Mesothelial cell of epicardium (in vitro differentiated cells): ENCODE data around the gene LIN28B. TPM values are rescaled to one million over a fixed set of nuclear protein-coding genes. Genes with fewer than 3 reads are reported as not detected.

Experiments
- DNase-seq, 2 experiments: peaks; one replicate each; pipeline ENCODE4 v3.0.0; 2021; ENCODE audit warnings: low spot score in 2 of 2; ENCODE audit not compliant: unreplicated experiment in 2 of 2
- H3K27ac Mint-ChIP-seq: 2 replicates; pipeline ENCODE4 v1.8.0; 2021; ENCODE audit warnings: mixed read lengths
- H3K27me3 Mint-ChIP-seq: 2 replicates; pipeline ENCODE4 v1.8.0; 2021; ENCODE audit warnings: low read depth, mixed read lengths
- H3K36me3 Mint-ChIP-seq: 2 replicates; pipeline ENCODE4 v1.8.0; 2021; ENCODE audit warnings: mixed read lengths
- H3K4me1 Mint-ChIP-seq: 2 replicates; pipeline ENCODE4 v1.8.0; 2021; ENCODE audit warnings: mixed read lengths
- H3K4me3 Mint-ChIP-seq: 2 replicates; pipeline ENCODE4 v1.8.0; 2021; ENCODE audit warnings: mild to moderate bottlenecking, moderate library complexity, mixed read lengths
- H3K9me3 Mint-ChIP-seq: 2 replicates; pipeline ENCODE4 v1.8.0; 2021; ENCODE audit warnings: mixed read lengths
- CTCF ChIP-seq: fragments of 200-600 bp; sonication (generic); IDR thresholded peaks from one replicate; pipeline ENCODE4 v1.5.0; 2021; ENCODE audit warnings: antibody characterized with exemption; ENCODE audit not compliant: unreplicated experiment
- total RNA-seq: library from RNA; stranded (reverse); gene quantifications from 3 replicates; pipeline ENCODE4 v1.2.1, GENCODE V29; 2021

The LIN28B gene
- total RNA-seq, 1 donor from 2014 or later = 19.3 TPM

- H3K27ac Mint-ChIP-seq = no peak overlapping the region
- peaks cover 31% of the 10 kb centered on the region for H3K9me3 Mint-ChIP-seq
- no peak for TF ChIP-seq CTCF
- peaks cover 32% of the 10 kb centered on the region for H3K36me3 Mint-ChIP-seq
- no peaks in the 10 kb centered on the region for H3K27me3 Mint-ChIP-seq
- H3K4me1 Mint-ChIP-seq = peaks cover 24% of the 10 kb centered on the region
- no peak for DNase-seq
- no peak overlapping the region for H3K4me3 Mint-ChIP-seq
These were observed 100.3 kb downstream of the LIN28B start for GRCh38 chr6:105057160-105057559.

DNA sequence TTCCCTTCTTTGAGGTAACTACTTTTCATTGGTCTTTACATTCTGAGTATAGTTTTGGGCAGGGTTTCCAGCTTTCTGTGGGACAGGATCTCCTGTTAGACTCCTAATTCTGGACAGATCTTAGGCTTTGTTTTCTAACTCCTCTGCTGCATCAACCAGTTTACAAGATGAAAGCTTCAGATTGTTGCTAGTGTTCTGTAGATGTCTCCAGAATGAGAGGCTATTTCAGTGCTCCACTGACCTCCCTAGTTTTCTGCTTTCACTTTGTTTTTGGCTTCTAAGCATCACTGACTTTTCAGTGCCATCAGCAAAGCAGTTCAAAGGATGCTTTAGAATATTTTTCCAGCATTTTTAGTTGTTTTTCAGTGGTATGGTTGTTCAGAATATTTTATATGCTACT lies 101.4 kb downstream of the LIN28B start:
- TF ChIP-seq CTCF = no peak
- Mint-ChIP-seq H3K27ac (peak overlapping the region; percentile 91), H3K4me1 (peaks cover 24% of the 10 kb centered on the region), H3K4me3 (no peak overlapping the region), H3K9me3 (peaks cover 27% of the 10 kb centered on the region), H3K27me3 (no peaks in the 10 kb centered on the region), H3K36me3 (peaks cover 31% of the 10 kb centered on the region)
- DNase-seq = no peak

GRCh38 chr6:105058846-105059245 lies 101.9 kb downstream of the LIN28B start:
- TF ChIP-seq CTCF = no peak
- Mint-ChIP-seq H3K27me3 (no peaks in the 10 kb centered on the region), H3K36me3 (peaks cover 29% of the 10 kb centered on the region), H3K9me3 (peaks cover 24% of the 10 kb centered on the region), H3K4me1 (peaks cover 24% of the 10 kb centered on the region), H3K27ac (peak overlapping the region; percentile 83), H3K4me3 (no peak overlapping the region)
- no peak for DNase-seq

DNA sequence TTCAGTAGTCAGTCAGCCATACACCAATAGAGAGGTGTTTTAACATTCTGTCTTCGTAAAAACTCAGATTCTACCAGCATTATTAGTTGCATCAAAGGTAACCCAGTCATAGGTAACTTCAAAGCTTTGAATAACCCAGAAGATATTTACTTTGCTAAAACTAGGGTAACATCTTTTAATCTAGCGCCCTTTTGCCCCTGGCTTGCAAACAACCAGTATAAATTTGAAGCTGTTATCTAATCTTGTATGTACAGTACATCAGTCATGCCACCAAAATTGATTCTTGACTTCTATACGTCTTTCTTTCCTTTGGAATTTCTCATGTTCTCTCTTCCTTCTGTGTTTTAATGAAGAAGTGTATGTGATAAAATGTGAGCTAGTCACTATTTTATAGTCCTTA lies 109.3 kb downstream of the LIN28B start:
- DNase-seq = no peak
- no peak for TF ChIP-seq CTCF
- H3K36me3 Mint-ChIP-seq = peaks cover 9% of the 10 kb centered on the region

DNA sequence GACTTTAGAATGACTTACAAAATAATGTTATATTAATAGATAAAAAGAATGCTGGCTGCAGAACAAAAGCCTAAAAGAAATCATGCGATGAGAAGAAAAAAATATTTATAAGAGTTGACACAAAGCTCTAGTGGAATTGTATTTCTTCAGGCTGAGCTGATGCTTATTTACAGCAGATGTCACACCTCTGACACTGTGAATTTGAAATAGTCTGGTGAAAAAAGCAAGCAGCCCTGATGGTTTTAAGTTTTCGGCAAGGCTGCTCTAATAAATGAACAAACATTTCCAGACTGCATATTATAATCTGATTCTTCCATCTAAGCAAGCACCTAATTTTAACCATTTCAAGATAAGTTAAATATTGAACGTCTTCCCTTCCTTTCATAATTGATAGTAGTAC lies 109.9 kb downstream of the LIN28B start:
- Mint-ChIP-seq H3K27ac (peak overlapping the region; percentile 77), H3K36me3 (peaks cover 9% of the 10 kb centered on the region), H3K9me3 (peaks cover 11% of the 10 kb centered on the region), H3K27me3 (no peaks in the 10 kb centered on the region), H3K4me3 (no peak overlapping the region), H3K4me1 (peaks cover 53% of the 10 kb centered on the region)
- TF ChIP-seq CTCF = no peak
- DNase-seq = no peak

More for the DNA sequence above, 109.3 kb downstream of the LIN28B start:
- Mint-ChIP-seq H3K4me1 (peaks cover 49% of the 10 kb centered on the region), H3K27ac (peak overlapping the region; percentile 74), H3K27me3 (no peaks in the 10 kb centered on the region), H3K9me3 (peaks cover 11% of the 10 kb centered on the region), H3K4me3 (no peak overlapping the region)

DNA sequence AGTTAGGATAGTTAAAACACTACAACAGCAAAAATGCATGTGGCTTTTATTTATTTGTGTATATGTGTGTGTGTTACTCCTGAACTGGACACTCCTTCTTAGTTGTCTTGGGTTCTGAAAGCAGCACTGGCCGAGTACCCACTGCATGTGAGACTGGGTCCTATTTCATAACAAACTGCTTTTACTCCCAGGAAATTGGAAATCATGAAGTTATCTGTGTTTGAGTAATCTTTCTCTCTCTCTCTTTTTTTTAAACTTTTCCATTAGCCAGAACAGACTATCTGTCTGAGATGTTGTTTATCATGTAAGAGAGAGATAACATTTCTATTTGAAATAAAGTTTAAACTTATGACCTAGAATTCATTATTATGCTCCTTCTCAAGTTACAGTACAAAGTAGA lies 110.4 kb downstream of the LIN28B start:
- TF ChIP-seq CTCF = no peak
- peaks cover 7% of the 10 kb centered on the region for H3K36me3 Mint-ChIP-seq
- H3K9me3 Mint-ChIP-seq = peaks cover 11% of the 10 kb centered on the region
- no peak overlapping the region for H3K4me3 Mint-ChIP-seq
- no peaks in the 10 kb centered on the region for H3K27me3 Mint-ChIP-seq
- peak overlapping the region; percentile 77 for H3K27ac Mint-ChIP-seq
- peaks cover 53% of the 10 kb centered on the region for H3K4me1 Mint-ChIP-seq
- DNase-seq = no peak
